ENCODE data around the gene CMTR1.

The CMTR1 gene

DNA sequence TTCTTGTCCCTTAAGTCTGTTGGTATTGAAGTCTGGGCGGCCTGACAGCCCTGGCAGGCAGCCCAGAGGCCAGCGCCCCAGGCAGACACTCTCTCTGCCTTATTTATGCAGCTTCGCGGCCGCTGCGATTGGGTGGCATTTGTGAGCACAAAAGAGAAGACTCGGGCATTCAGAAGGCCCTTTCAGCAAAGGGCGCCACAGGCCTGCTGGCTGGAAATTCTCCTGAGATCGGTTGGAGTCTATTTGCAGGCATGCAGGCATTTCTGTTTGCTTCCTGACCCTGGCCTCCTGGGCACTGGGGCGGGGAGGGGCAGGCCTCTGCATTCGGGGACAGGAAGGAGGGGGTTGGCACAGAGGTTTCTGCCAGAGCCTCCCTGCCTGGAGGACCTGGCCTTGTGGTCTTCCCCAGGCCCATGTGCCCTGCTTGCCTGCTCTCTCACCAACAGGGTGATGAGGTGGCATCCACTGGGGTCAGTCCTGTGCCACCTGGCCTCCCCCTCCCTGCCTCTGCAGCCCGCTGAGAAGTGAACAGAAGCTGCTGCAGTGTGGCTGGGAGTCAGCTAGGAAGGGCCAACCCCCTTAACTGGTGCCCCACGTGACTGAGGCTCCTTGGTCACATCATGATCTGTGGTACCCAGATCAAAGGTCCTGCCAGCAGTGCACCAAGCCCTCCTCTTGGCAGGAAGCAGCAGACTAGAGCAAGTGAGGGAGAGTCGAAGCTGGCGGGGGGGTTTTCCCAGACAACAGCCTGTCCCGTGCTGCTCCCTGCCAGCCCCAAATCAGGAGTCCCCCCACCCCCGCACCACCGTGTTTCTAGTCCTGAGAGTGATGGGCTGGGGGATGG, 83.3 kb downstream of the CMTR1 start:
- 0 out of 2 replicates have a peak, but pooled peaks cover 2% of the 10 kb centered on the region for H3K9me3 ChIP-seq (ENCODE audit: control insufficient read depth, insufficient read depth, low read depth, low read length)
- H3K27me3 ChIP-seq (ENCODE audit: control insufficient read depth, insufficient read depth, low read length): peaks cover 42% of the 10 kb centered on the region
- H3K36me3 ChIP-seq (ENCODE audit: control insufficient read depth, insufficient read depth, low read length): no peaks in the 10 kb centered on the region
- no peak overlapping the region for H3K4me3 ChIP-seq (ENCODE audit: low read depth, low read length)
- H3K27ac ChIP-seq (ENCODE audit: low read depth, low read length): no peak overlapping the region
- H3K9ac ChIP-seq (ENCODE audit: low read length): no peak overlapping the region
- H3K4me1 ChIP-seq (ENCODE audit: control insufficient read depth, insufficient read depth, low read length): peaks cover 58% of the 10 kb centered on the region

DNA sequence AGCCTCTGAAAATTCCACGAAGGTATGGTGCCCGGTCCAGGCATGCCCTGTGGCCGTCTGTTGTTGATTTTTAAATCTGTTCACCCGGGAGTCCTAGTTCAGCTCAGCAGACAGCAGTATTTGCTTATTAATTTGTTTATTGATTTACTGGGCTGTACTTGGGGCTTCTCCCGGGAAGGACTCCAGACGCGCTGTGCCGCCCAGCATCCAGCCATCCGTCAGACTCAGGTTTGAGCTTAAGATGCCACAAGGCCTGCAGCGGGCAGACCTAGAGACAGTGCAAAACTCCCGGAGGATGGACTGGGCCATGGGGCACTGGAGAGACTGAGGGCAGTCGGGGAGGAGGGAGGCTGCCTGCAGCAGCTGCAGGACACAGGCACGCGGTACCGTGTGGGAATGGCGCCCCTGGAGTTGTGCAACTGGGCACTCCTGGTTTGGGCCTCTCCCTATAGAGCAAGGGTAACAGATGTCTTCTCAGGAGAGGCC, 83.9 kb downstream of the CMTR1 start:
- no peak overlapping the region for H3K4me3 ChIP-seq (ENCODE audit: low read depth, low read length)
- peaks cover 35% of the 10 kb centered on the region for H3K27me3 ChIP-seq (ENCODE audit: control insufficient read depth, insufficient read depth, low read length)
- H3K36me3 ChIP-seq (ENCODE audit: control insufficient read depth, insufficient read depth, low read length): no peaks in the 10 kb centered on the region
- H3K27ac ChIP-seq (ENCODE audit: low read depth, low read length): no peak overlapping the region
- peaks cover 53% of the 10 kb centered on the region for H3K4me1 ChIP-seq (ENCODE audit: control insufficient read depth, insufficient read depth, low read length)
- 0 out of 2 replicates have a peak, but pooled peaks cover 2% of the 10 kb centered on the region for H3K9me3 ChIP-seq (ENCODE audit: control insufficient read depth, insufficient read depth, low read depth, low read length)
- no peak overlapping the region for H3K9ac ChIP-seq (ENCODE audit: low read length)

DNA sequence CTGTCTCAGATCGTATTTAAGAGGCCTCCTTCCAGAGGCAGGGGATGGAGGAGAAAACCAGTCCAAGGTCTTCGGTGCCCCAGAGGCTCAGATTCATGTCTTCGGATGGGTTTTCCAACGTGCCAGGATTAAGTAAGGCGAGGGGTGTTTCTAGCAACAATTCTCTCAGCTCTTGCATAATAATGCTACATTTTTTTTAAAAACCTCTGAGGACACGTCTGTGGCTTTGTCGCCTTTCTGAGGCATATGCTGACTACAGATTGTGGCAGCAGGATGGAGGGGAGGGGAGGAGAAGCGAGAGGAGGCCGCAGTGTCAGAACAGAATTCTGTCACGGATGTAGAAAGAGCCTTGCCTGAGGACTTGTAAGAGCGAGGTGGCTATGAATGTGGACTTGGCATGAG, 84.4 kb downstream of the CMTR1 start:
- Histone ChIP-seq H3K27me3 (ENCODE audit: control insufficient read depth, insufficient read depth, low read length) (peaks cover 31% of the 10 kb centered on the region), H3K4me1 (ENCODE audit: control insufficient read depth, insufficient read depth, low read length) (peaks cover 48% of the 10 kb centered on the region), H3K9me3 (ENCODE audit: control insufficient read depth, insufficient read depth, low read depth, low read length) (0 out of 2 replicates have a peak, but pooled peaks cover 2% of the 10 kb centered on the region), H3K27ac (ENCODE audit: low read depth, low read length) (no peak overlapping the region), H3K9ac (ENCODE audit: low read length) (no peak overlapping the region), H3K4me3 (ENCODE audit: low read depth, low read length) (no peak overlapping the region), H3K36me3 (ENCODE audit: control insufficient read depth, insufficient read depth, low read length) (no peaks in the 10 kb centered on the region)

DNA sequence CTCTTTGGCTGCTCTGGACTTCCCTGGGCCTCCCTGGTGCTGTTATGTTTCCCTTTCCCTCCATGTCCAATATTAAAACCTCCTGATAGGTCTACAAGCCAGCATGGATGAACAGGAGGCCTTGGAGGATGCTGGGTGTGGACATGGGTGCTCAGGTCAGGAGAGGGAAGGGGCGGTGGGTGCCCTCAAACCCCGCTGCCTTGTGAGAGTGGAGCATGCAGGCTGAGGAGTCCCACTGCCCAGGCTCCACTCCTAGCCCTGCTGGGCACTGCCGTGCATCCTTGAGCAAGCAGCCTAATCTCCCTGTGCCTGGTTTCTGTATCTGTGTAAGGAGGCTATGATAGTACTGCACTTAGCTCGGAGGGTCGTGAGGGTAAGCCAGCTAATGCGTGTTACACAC, 85.1 kb downstream of the CMTR1 start:
- peaks cover 29% of the 10 kb centered on the region for H3K27me3 ChIP-seq (ENCODE audit: control insufficient read depth, insufficient read depth, low read length)
- H3K27ac ChIP-seq (ENCODE audit: low read depth, low read length): no peak overlapping the region
- no peak overlapping the region for H3K4me3 ChIP-seq (ENCODE audit: low read depth, low read length)
- H3K9ac ChIP-seq (ENCODE audit: low read length): no peak overlapping the region
- H3K36me3 ChIP-seq (ENCODE audit: control insufficient read depth, insufficient read depth, low read length): no peaks in the 10 kb centered on the region
- H3K9me3 ChIP-seq (ENCODE audit: control insufficient read depth, insufficient read depth, low read depth, low read length): 0 out of 2 replicates have a peak, but pooled peaks cover 2% of the 10 kb centered on the region
- peaks cover 41% of the 10 kb centered on the region for H3K4me1 ChIP-seq (ENCODE audit: control insufficient read depth, insufficient read depth, low read length)

DNA sequence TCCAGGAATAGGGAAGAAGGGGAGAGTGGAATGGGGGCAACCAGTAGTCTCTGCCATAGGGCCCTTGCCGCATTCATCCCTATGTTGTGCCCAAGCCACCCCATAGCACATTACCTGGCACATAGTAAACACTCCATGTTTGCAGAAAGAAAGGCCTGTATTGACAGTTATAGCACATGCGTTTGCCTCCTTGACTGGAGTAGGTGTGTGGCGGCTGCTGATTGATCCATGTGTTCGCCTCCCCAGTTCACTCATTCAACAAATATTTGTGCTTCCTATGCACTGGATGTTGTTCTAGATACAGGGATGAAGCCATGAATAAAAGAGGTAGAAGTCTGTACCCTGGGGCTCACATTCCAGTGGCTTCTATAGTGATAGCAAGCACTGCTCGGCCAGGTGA, 86.4 kb downstream of the CMTR1 start:
- Histone ChIP-seq H3K27ac (ENCODE audit: low read depth, low read length) (no peak overlapping the region), H3K9ac (ENCODE audit: low read length) (no peak overlapping the region), H3K4me1 (ENCODE audit: control insufficient read depth, insufficient read depth, low read length) (peaks cover 28% of the 10 kb centered on the region)

DNA sequence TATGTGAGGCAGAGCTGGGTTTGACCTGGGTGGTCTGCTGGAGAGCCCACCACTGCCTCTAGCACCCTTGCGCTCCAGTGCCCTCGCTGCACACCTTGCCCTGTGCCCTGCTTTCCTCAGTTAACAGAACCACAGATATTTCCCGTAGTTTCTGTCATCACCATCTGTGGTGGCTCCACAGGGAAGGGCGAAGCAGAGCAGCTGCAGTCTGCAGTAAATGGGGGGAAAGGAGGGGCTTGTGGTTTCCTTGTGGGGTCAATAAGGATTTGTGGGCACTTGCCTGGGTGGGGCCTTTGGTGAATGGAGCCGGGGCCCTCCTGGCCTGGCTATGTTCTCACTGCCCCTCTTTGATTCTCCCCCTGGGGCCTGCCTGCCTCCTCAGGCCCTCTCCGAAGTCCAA, 87.9 kb downstream of the CMTR1 start:
- no peaks in the 10 kb centered on the region for H3K36me3 ChIP-seq (ENCODE audit: control insufficient read depth, insufficient read depth, low read length)
- H3K9ac ChIP-seq (ENCODE audit: low read length): no peak overlapping the region
- H3K4me3 ChIP-seq (ENCODE audit: low read depth, low read length): no peak overlapping the region
- H3K4me1 ChIP-seq (ENCODE audit: control insufficient read depth, insufficient read depth, low read length): peaks cover 14% of the 10 kb centered on the region
- H3K9me3 ChIP-seq (ENCODE audit: control insufficient read depth, insufficient read depth, low read depth, low read length): 0 out of 2 replicates have a peak, but pooled peaks cover 2% of the 10 kb centered on the region
- no peak overlapping the region for H3K27ac ChIP-seq (ENCODE audit: low read depth, low read length)
- H3K27me3 ChIP-seq (ENCODE audit: control insufficient read depth, insufficient read depth, low read length): peaks cover 13% of the 10 kb centered on the region; the same call in 1 of the 2 replicates

More for the DNA sequence above, 86.4 kb downstream of the CMTR1 start:
- Histone ChIP-seq H3K9me3 (ENCODE audit: control insufficient read depth, insufficient read depth, low read depth, low read length) (0 out of 2 replicates have a peak, but pooled peaks cover 2% of the 10 kb centered on the region), H3K36me3 (ENCODE audit: control insufficient read depth, insufficient read depth, low read length) (no peaks in the 10 kb centered on the region), H3K27me3 (ENCODE audit: control insufficient read depth, insufficient read depth, low read length) (peaks cover 16% of the 10 kb centered on the region), H3K4me3 (ENCODE audit: low read depth, low read length) (no peak overlapping the region)

GRCh38 chr6:37521674-37522073, 88.7 kb downstream of the CMTR1 start:
- Histone ChIP-seq H3K27me3 (ENCODE audit: control insufficient read depth, insufficient read depth, low read length) (peaks cover 13% of the 10 kb centered on the region; the same call in 1 of the 2 replicates), H3K4me3 (ENCODE audit: low read depth, low read length) (no peak overlapping the region), H3K4me1 (ENCODE audit: control insufficient read depth, insufficient read depth, low read length) (peaks cover 6% of the 10 kb centered on the region; the same call in 1 of the 2 replicates), H3K36me3 (ENCODE audit: control insufficient read depth, insufficient read depth, low read length) (no peaks in the 10 kb centered on the region), H3K27ac (ENCODE audit: low read depth, low read length) (no peak overlapping the region), H3K9me3 (ENCODE audit: control insufficient read depth, insufficient read depth, low read depth, low read length) (0 out of 2 replicates have a peak, but pooled peaks cover 2% of the 10 kb centered on the region), H3K9ac (ENCODE audit: low read length) (no peak overlapping the region)

GRCh38 chr6:37522836-37523235, 89.8 kb downstream of the CMTR1 start:
- Histone ChIP-seq H3K36me3 (ENCODE audit: control insufficient read depth, insufficient read depth, low read length) (no peaks in the 10 kb centered on the region), H3K4me1 (ENCODE audit: control insufficient read depth, insufficient read depth, low read length) (no peaks in the 10 kb centered on the region), H3K4me3 (ENCODE audit: low read depth, low read length) (no peak overlapping the region), H3K9me3 (ENCODE audit: control insufficient read depth, insufficient read depth, low read depth, low read length) (0 out of 2 replicates have a peak, but pooled peaks cover 2% of the 10 kb centered on the region), H3K27me3 (ENCODE audit: control insufficient read depth, insufficient read depth, low read length) (peaks cover 21% of the 10 kb centered on the region; the same call in 1 of the 2 replicates), H3K27ac (ENCODE audit: low read depth, low read length) (no peak overlapping the region), H3K9ac (ENCODE audit: low read length) (no peak overlapping the region)

DNA sequence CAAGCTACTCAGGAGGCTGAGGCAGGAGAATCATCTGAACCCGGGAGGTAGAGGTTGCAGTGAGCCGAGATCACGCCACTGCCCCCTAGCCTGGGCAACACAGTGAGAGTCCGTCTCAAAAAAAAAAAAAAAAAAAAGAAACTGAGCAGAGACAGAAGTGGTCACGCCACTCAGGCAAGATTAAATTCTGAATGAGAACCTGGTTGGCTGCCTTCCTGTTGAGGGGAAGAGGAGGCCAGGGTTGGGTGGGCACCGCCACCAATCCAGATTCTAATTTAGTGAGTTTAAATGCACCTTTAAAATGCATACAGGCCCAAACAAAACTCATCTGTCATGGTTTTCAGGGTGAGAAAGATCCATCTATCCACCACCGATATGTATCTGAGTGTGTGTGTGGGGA, 90.4 kb downstream of the CMTR1 start:
- Histone ChIP-seq H3K27me3 (ENCODE audit: control insufficient read depth, insufficient read depth, low read length) (peaks cover 18% of the 10 kb centered on the region; the same call in 1 of the 2 replicates), H3K4me1 (ENCODE audit: control insufficient read depth, insufficient read depth, low read length) (no peaks in the 10 kb centered on the region), H3K9ac (ENCODE audit: low read length) (no peak overlapping the region), H3K9me3 (ENCODE audit: control insufficient read depth, insufficient read depth, low read depth, low read length) (0 out of 2 replicates have a peak, but pooled peaks cover 2% of the 10 kb centered on the region), H3K27ac (ENCODE audit: low read depth, low read length) (no peak overlapping the region), H3K4me3 (ENCODE audit: low read depth, low read length) (no peak overlapping the region), H3K36me3 (ENCODE audit: control insufficient read depth, insufficient read depth, low read length) (no peaks in the 10 kb centered on the region)

DNA sequence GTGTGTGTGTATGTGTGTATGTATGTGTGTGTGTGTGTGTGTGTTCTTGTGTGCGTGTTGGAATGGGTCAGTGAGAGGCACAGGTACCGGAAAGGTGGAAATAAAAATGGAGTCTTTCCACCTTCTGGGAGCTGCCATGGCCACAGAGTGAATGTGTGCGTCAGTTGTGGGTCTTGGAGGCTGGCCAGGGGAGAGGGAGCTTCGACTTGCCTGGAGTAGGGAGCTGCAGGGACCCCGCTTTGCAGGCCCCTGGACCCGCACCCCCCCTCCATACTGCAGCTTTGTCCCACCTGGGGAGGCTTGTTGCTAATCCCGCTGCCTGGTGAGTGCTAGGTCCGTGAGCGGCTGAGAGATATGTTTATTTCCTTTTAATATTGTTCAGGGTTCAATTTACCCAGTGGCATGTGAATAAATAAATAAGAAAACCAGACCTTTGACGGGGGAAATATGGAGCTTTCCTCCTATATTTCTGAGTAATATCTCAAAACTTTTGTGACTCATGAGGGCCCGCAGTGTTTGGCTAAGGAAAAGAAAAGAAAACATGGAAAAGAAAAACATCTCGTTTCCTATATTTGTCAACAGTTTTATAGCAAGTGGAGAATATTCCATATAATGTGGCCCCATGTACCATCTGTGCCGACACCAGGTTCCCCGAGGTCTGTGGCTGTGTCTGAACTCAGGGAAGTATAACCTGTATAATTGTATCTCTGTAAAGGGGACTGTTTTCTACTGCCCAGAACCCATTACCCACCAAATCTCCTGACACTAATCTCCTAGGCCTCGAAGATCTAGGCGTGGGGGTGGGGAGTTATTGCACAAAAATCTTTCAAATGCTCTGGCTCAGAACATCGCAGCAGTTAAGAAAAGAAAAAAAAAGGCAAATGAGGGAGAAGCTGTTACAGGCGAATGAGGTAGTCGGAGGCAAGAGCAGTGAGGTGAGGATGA, 91.3 kb downstream of the CMTR1 start:
- Histone ChIP-seq H3K9ac (ENCODE audit: low read length) (no peak overlapping the region), H3K27me3 (ENCODE audit: control insufficient read depth, insufficient read depth, low read length) (peaks cover 18% of the 10 kb centered on the region; the same call in 1 of the 2 replicates), H3K9me3 (ENCODE audit: control insufficient read depth, insufficient read depth, low read depth, low read length) (0 out of 2 replicates have a peak, but pooled peaks cover 2% of the 10 kb centered on the region), H3K36me3 (ENCODE audit: control insufficient read depth, insufficient read depth, low read length) (no peaks in the 10 kb centered on the region), H3K4me3 (ENCODE audit: low read depth, low read length) (no peak overlapping the region), H3K27ac (ENCODE audit: low read depth, low read length) (no peak overlapping the region), H3K4me1 (ENCODE audit: control insufficient read depth, insufficient read depth, low read length) (no peaks in the 10 kb centered on the region)

All from HUES6 (cell line).